GM21717 (cell line): ENCODE data around the gene LRFN3.
"Not testable (repeated sequence)": the region's sequence is repeated elsewhere in the genome, so short reads cannot be mapped to it uniquely, and the experiment has no call there.

Source experiments
- ATAC-seq: cut with Tn5 transposase; IDR thresholded peaks from one replicate; pipeline ENCODE4 v1.9.1; 2021; ENCODE audit warnings: mild to moderate bottlenecking, moderate library complexity; ENCODE audit not compliant: unreplicated experiment

LRFN3 gene

GRCh38 chr19:35937345-35938281 is 1.4 kb downstream of the LRFN3 start:
- no peak for ATAC-seq

GRCh38 chr19:35938282-35939224 is 2.4 kb downstream of the LRFN3 start:
- ATAC-seq: no peak

GRCh38 chr19:35939307-35940077 is 3.3 kb downstream of the LRFN3 start:
- ATAC-seq: no peak

- ATAC-seq: no peak
Observed at GRCh38 chr19:35940078-35940775, 4.1 kb downstream of the LRFN3 start.

GRCh38 chr19:35940839-35941238 is 4.7 kb downstream of the LRFN3 start:
- no peak for ATAC-seq

GRCh38 chr19:35942235-35942634 is 6.1 kb downstream of the LRFN3 start:
- no peak for ATAC-seq

GRCh38 chr19:35943321-35944301 is 7.4 kb downstream of the LRFN3 start:
- no peak for ATAC-seq

GRCh38 chr19:35944556-35944955 is 8.4 kb downstream of the LRFN3 start:
- no peak for ATAC-seq

- ATAC-seq: no peak
Observed at GRCh38 chr19:35945121-35945790, 9.1 kb downstream of the LRFN3 start.

GRCh38 chr19:35946203-35946602 is 10.0 kb downstream of the LRFN3 start:
- no peak for ATAC-seq

GRCh38 chr19:35949131-35949530 is 13.0 kb downstream of the LRFN3 start:
- ATAC-seq: no peak

GRCh38 chr19:35955881-35956634 is 19.9 kb downstream of the LRFN3 start:
- ATAC-seq: no peak

GRCh38 chr19:35957411-35957810 is 21.2 kb downstream of the LRFN3 start:
- ATAC-seq: not testable (repeated sequence)

- no peak for ATAC-seq
Observed at GRCh38 chr19:35958660-35959039, 22.5 kb downstream of the LRFN3 start.

GRCh38 chr19:35959040-35959967 is 23.1 kb downstream of the LRFN3 start:
- no peak for ATAC-seq

GRCh38 chr19:35959968-35960320 is 23.8 kb downstream of the LRFN3 start:
- ATAC-seq: no peak
